ENCODE results near the gene CCNL1.
A peak's percentile ranks its signal among the peaks of the same experiment; 100 is the strongest.

Gene CCNL1

DNA sequence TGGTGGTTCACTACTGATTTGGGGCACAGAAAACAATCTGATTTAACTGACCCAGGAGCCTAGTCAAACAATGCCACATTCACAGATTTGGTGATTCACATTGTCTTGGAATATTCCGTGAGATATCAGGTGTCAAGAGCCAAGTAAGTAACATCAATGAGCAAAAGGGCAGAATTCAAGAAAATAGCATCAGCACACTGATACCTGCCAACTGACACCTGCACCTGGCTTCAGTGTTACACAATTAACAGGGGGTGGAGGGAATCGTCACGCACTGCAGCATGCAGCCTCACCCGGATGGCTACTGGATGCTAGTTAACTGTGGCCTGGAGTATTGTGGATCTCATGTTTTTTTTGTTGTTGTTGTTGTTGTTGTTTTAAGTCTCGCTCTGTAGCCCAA, 17.6 kb downstream of the CCNL1 start:
- no peak for DNase-seq

DNA sequence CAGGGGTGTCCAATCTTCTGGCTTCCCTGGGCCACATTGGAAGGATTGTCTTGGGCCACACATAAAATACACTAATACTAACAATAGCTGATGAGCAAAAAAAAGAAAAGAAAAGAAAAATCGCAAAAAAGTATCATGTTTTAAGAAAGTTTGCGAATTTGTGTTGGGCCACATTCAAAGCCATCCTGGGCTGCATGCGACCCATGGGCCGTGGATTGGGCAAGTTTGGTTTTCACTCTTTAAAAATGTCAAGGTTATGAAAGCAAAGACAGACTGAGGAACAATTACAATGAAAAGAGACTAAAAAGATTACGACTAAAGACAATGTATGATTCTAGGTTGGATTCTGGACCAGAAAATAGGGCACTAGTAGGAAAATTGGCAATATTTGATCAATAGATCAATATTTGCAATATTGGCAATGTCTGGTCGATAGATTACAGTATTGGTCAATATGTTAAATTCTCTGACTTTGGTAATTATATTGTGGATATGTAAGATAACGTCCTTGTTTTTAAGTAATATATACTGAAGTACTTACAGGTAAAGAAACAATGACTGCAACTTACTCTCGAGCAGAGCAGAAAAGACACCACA, 19.9 kb downstream of the CCNL1 start:
- no peak for DNase-seq

DNA sequence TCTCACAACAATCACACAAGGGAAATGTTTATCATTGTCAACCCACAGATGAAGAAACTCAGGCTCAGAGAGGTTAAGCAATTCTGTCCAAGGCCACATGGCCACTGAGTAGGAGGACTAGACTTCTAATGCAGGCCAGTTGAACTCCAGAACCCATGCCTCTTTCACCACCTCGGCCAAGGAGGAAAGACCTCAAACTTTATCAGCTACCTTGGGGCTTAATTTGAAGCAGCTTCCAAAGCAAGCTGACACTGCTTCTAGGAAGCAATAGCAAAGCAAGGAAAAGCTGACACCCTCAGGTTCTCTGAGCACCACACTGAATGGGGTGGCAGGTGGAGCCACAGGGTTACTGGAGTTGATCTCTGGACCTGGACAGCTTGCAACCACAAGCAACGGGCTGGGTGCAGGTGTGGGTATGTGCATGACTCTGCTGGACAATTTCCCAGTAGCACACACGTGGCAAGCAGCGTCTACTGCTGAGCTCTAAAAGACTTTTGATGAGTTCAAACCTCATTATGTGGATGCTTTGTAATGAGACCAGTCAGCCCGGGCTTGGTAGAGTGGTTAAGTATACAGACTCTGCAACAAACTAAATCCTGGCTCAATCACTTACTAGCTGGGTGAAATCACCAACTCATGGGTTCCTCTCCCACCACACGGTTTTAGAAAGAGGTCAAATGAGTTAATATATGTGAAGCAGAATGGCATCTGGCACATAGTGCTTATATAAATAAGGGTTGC, 23.1 kb downstream of the CCNL1 start:
- no peak for DNase-seq

DNA sequence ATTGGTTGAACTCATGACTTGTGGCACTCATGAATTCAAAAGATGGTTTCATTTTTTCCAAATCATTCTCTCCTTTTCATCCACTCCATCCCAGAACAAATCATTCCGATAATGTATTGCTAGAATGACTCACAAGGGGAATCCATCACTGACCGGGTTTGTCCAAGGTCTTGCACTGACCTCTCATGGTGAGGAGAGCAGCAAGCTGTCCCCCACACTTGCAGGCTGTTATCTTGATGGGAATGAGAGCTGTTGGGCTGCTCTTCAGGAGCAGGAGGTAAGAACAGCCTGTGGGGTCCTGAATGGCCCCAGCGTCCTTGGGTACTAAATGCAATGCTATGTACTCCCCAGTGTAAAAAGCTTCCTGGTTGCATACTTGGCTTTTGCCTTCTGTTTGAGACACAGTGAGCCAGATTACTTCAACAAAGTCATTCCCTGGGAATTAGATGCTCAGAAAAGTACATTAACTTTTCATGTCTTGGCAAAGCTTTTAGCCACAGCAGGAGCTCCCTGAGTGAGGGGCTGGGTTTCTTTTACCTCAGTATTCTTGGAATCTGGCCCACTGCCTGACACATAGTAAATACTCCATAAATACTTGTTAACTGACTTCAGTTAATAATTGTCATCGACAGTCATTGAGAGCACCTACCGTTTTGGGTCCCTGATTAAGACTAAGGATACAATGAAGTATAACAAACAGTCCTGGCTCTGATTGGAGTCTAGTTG, 24.1 kb downstream of the CCNL1 start:
- no peak for DNase-seq

DNA sequence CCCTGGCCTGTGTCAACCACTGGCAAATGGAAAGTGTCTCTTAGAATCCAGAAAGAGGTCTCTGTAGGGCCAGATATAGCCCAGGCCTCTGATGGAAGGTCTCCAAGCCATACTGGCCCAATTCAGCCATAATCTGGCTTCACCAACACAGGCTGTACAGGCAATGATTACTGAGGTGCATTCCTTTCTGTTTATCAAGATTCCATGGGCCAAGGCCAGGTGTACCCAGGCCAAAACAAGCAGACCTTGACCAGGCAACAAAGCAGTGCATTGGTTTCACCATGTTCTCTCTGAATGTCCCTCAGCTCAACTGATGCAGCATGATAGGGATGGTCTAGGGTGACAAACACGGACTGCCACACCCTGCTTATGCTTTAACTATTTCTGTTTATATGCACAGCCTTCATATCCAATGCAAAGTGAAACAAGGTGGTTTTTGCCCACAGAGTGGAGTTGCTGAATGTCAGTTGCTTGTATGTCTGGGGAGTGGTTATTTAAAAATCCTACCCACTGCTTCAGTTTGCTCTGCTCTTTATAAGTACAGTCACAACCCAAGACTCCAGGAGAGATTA, 25.2 kb downstream of the CCNL1 start:
- no peak for DNase-seq

DNA sequence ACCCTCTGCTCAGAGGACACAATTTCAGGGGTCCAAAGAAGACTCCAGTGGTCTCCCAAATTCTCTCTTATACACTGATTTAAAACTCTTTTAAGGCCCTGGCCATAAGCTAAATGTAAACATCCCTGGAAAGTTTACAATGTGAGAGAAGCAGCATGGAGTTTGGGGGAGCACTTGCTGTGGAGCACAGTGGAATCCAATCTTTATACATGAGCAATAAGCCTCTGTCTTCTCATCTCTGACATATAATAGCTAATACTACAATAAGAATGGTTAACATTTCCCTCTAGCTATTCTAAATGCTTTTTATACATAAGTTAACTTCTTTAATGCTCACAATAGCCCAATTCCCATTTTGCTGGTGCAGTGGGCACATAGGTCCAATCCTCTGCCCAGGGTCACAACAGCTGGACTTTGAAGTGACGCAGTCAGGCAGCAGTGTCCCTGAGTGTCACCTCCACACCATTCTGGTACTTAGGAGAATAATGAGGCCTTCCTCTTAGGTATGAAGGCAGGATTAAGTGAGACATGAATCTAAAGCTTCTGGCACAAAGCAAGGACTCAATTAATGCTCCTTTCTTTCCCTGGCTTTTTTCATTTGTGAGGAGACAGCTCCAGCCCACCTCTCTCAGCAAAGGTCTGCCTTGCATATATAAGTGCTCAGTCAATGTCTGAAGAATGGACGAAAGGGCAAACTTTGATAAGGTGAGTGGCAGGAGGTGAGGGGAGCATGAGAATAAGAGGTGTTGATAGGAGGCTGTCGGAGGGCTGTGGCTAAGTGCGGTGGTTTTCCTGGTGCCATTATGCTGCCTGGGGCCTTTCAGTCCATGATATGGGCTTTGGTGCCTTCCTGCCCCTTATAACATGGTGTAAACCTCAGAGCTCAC, 26.3 kb downstream of the CCNL1 start:
- DNase-seq = no peak

DNA sequence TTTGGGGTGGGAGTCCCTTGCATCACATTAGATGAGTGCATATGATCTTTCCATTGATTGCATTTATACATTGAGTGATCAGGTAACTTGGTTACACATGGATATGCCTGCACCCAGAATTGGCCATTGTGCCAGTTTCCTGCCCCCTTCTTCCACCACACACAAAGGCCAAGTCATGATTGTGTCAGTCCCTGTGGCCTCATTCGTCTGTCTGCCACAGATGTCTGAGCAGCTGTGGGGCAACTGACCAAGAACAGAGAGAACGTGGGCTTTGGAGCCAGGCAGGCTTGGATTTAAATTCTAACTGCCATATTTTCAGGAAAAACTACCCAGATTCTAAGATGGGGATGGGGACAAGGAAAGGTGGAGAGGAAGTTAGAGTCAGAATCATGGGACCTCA, 27.0 kb downstream of the CCNL1 start:
- DNase-seq = no peak

DNA sequence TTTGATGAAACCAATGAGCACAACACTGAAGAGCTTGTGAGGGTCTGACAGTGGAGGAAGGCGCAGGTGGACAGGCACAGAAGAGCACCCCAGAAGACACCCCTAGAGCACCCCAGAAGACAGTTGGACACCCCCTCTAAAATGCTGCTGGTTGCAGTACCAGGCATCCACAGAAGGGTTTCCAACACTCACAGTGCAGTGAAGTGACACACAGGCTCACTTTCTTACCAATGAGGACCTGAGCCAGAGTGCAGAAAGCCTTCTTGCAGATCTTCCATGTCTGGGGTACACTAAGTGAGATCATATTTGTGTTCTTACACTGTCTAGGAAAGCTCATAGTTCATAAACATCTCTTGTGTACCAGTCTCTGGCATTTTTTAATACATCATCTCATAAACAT, 27.6 kb downstream of the CCNL1 start:
- DNase-seq = no peak

DNA sequence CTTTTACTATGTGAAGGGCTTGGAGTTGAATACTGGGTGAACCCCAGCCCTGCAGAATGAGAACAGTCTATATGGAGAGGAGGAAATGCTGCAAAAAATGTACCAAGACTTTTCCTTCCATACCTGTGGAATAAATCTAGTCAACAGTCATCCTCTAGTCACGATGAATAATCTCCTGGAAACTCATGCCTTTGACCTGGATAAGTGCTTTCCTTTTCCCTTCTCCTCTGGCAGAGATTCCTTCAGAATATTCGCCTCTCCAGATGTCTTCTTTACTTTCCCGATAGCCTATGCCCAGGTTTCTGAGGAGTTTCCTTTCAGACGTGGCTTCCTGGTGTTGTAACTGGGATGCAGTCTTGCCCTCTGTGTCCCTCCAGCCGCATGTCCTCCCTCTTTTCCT, 28.1 kb downstream of the CCNL1 start:
- no peak for DNase-seq

DNA sequence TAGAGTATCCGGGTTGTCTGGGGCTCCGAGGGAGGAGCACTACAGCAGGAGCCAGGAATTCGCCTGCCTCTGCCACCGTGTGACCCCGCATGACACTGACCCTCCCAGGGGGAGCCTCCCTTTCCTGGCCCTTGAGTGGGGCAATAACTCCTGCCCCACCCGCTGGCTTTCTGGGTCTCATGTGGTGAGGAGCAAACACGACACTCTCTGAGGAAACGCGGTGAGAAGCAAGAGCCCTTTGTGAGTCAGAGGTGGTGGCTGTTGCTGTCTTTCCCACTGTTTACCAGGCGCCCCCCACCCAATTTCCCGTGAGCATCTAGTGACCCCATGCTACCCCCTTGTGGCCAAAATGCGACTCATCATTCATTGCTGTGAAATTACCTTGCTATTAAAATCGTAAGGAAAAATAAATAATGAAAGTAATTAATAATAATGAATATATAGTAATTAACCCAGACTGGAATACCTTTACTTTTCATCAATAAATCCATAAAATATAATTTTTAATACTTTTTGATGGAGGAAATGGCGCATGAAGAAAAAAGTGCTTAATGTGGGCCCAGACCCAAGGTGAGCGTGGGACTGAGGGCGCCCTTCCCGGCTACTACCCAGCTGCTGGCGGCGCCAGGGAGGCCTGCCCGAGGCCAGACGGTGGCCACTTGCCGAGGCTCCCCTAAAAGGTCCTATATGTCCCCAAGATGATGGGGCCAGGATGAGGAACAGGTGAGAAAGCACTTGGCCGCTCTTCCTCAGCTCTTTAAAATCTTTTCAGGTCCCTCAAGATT, 29.3 kb downstream of the CCNL1 start:
- peak; percentile 76 for DNase-seq

DNA sequence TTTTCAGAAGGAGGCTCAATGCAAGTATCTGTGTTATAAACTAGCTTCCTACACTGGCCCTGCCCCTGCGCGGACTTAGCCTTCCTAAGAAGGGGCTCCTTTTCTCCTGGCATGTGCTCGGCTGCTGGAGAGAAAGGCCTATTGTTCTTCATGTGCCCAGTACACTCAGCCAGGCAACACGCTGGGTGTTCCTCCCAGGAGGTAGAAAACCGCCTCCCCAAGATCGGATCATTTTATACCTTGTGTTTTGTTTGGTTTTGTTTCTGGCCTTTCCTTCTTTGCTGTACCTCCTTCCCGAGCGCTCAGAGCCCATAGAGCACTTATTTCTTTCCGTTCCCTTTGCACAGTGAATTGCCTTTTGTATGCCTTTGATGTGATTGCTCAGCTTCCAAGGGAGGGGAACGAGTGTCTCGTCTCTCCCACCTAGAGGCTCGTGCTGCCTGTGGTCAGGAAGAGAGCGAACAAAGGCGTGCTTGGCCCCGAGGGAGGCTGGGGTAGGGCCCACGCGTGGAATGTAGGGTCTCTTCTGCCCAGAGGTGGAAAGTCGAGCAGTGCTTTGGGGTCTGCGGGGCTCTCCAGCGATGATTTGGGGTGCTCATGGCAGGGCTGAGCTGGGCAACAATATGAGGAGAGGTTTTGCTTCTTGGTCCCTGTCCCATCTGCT, 30.0 kb downstream of the CCNL1 start:
- DNase-seq = no peak

DNA sequence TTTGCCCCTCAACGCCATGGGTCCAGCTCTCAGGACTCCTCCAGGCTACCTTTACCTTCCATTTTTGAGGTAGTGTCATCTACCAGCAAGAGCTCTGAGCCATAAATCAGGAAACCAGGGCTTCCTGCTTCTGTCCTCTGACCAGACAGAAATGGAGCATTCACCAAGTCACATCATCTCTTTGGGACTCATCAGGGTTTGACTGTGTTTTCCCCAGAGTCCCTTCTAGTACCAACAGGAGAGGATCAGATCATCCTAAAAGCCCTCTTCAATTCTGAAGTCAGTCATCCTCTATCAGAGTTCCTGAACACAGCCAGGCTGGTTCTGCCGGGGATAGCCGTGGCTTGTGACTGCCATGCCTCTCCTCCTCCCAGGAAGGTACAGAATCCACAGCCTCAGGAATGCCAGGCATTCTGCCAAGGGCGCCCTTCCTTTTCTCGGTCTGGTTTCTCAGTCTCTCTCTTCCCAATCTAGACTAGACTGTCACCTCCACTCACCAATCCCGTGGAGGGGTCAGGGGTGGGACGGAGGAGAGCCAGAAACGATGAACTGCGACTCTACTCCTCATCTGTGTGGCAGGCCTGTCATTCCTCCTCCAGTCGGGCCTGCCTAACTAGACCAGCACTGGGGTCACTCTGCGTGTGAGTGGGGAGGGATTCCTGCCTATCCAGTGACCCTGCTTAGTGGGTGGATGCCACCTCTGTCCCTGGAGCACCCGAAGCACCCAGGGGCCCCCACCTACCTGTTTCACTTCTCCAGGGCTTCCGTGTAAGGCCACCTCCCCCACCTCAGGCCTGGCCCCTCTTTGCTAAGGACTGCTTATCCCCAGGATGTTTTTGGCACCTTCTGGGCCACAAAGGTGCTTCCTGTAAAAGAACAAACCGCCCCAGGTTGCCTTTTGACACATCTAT, 30.9 kb downstream of the CCNL1 start:
- no peak for DNase-seq

DNA sequence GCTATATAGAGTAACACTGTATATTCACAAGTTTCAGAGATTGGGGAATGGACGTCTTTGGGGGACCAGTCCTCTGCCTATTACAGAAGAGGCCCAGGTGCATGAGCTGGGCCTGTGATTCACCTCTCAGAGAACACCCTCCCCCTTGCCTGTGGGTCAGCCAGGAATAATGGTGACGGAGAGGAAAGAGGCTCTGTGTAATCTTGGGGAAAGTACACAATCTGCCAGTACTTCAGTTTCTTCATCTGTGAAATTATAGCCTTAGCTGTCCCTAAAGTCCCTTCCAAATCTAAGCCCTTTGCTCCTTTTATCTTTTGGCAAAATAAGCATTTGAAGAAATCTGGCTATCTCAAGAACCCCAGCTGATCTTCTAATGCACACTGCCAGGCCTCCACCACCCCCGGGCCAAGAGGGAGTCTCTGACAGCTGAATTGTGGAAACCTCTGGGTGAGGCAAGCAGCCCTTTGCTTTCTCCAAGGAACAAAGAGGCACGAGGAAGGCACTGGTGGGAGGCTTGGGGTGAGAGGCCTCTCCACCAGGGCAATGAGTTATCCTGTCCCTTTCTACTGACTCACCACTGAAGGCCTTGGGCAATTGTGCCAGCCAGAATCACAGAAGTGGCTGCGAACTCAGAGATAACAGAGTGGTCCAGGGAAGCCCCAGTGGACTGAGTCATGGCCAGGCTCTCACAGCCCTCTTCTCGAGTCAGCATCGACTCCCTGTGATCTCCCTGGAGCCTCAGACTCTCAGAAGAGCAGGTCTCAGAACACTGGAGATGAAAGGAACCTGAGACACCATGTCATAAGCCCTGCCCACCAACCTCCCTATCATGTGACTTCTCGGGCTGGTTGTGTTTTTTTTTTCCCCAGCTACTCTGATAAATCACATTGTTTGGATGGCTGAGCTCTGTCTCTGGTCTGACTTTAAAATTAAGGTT, 31.8 kb downstream of the CCNL1 start:
- peak; percentile 61 for DNase-seq

DNA sequence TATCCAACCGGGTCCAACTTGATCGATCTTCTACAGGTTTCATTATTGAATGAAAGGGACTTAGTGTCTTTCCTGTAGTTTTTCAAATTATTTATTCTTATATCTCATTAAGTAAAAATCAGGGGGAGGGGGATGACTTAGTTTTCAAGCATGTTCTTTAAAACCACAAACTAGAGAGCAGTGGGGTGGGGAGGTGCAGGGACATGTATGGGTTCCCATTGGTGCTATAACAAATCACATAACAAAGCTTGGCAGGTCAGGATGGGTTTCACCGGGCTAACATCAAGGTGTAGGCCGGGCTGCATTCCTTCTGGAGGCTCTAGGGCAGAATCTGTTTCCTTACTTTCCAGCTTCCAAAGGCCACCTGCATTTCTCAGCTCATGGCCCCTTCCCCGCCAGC, 32.7 kb downstream of the CCNL1 start:
- no peak for DNase-seq

DNA sequence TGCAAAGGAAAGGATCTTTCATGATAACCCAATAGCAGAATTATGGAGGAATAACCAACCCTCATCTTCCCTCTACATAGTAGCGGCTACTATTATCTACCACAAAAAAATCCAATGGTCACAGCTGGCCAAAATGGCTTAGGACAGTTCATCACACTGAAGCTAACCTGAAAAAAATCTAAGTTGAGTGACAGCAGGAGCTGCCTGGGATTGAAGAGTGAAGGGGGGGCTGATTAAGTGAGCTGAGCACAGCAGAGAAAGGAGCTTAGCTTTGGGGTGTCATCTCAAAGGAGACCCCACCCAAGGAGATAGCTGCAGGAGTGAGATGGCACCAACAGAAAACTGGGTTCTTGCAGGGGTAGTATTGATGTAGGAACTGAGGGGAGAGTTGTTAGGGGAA, 33.6 kb downstream of the CCNL1 start:
- DNase-seq = no peak

DNA sequence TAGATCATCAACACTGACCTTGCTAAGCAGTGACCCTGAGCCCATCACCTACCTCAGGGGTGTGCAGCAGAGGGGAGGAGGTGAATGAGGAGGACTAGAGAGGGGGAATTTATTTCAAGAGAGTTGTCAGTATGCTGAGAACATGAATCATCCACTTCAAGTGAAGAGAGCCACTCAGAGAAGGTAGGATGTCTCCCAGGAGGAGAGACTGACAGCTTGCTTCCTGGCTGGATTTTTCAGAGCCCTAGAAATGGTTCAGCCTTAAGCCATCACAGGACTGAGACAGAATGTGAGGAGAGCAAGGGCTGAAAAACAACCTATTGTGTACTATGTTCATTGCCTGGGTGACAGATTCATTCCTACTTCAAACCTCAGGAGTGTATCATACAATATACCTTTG, 34.8 kb downstream of the CCNL1 start:
- DNase-seq = no peak

DNA sequence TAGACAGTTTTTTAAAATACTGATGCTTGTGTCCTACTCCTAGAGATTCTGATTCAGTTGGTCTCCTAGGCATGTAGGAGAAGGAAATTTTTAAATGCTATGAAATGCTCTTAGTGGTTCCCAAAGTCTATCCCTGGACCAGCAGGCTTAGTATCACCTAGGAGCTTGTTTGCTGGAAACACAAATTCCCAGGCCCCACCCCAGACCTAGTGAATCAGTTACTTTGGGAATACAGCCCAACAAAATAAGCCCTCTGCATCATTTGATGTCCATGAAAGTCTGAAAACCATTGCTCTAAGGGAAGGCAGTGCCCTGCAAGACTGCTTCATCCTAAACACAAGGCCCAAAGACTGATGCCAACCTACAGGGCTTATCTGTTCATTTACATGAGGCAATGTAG, 36.3 kb downstream of the CCNL1 start:
- DNase-seq = no peak

DNA sequence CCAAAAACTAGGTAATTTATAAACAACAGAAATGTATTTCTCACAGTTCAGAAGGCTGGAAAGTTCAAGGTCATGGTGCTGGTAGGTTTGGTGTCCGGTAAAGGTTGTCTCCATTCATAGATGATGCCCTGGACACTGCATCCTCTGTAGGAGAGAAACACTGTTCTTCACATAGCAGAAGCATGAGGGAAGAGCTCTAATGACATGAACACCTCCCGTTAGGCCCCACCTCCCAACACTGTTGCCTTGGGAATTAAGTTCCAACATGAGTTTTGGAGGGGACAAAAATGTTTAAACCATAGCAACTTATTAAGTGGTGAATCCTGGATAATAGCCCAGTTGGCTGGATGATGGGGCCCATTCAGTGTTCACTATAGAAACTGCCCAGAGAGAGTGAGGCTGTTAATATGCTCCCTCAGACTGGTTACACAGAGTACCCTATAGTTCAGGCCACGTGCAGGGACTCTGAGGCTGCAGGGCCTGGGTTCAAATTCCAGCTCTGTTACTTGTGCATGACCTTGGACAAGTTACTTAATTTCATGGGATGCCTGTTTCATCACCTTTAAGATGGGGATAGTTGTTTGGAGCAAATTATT, 37.0 kb downstream of the CCNL1 start:
- DNase-seq = no peak

DNA sequence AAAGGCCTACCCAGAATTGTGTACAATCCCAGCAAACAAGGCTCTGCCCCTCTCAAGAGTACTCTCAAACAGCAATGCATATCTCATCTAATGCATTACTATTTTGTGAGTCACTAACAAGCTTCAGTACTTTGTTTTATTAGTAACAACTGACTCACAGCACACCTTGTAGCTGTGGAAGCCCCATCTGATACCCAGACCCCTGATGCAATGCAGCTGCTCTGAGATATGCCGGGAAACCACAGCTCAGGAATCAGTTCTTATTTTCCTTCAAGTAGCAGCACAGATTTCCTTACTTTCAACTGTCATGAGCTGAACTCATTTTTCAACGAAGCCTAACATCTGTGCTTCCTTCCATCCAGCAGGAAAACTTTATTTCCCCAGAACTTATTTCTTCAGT, 37.8 kb downstream of the CCNL1 start:
- DNase-seq = no peak
